CD4-positive, alpha-beta T cell (primary cell): ENCODE results near the gene MRM3. TPM values are rescaled to one million over a fixed set of nuclear protein-coding genes. Genes with fewer than 3 reads are reported as not detected.

ENCODE experiments used
- ATAC-seq: fragments of 200-7000 bp; cut with Tn5 transposase; one replicate; pipeline ENCODE4 v1.10.0; 2022; ENCODE audit warnings: mild to moderate bottlenecking; ENCODE audit not compliant: poor library complexity
- CTCF ChIA-PET: fragments of 350-600 bp; sonication (Branson Sonifier 250); formaldehyde crosslinking; loops from one replicate; lab custom pipeline; 2021; ENCODE audit warnings: antibody characterized with exemption, inconsistent platforms; lab: Charles Lee
- POLR2A ChIA-PET: fragments of 350-600 bp; sonication (Branson Sonifier 250); formaldehyde crosslinking; loops from one replicate; lab custom pipeline; 2021; ENCODE audit warnings: antibody characterized with exemption, inconsistent platforms; lab: Charles Lee
- DNase-seq, 14 experiments: peaks; one replicate each; pipeline ENCODE4 v3.0.0-alpha.2; 2013 to 2020; ENCODE audit warnings: mixed read lengths in 2 of 14
- H3K27ac ChIP-seq, 2 donors: one replicate each; pipeline versions ENCODE4 v1.5.1 to v1.7.0; 2013; ENCODE audit warnings: low read length in 2 of 2, low read depth in 1 of 2, mild to moderate bottlenecking in 1 of 2
- H3K27me3 ChIP-seq, 2 experiments: 1 replicate in 1 of 2; 2 replicates in 1 of 2; pipeline versions ENCODE4 v1.6.1 to v1.7.0; 2013; ENCODE audit warnings: low read length in 2 of 2, control low read depth in 1 of 2, mild to moderate bottlenecking in 1 of 2, moderate library complexity in 1 of 2; ENCODE audit not compliant: insufficient read depth in 2 of 2, control insufficient read depth in 1 of 2
- H3K36me3 ChIP-seq: one replicate; pipeline ENCODE4 v1.6.1; 2013; ENCODE audit warnings: low read length, control low read depth; ENCODE audit not compliant: insufficient read depth
- H3K4me1 ChIP-seq: one replicate; pipeline ENCODE4 v1.6.1; 2013; ENCODE audit warnings: low read length, control low read depth; ENCODE audit not compliant: insufficient read depth
- H3K4me3 ChIP-seq: one replicate; pipeline ENCODE4 v1.5.1; 2013; ENCODE audit warnings: mild to moderate bottlenecking, low read length, moderate library complexity
- H3K9me3 ChIP-seq, 2 experiments: 1 replicate in 1 of 2; 2 replicates in 1 of 2; pipeline versions ENCODE4 v1.6.1 to v1.7.0; 2013; ENCODE audit warnings: low read length in 2 of 2, mild to moderate bottlenecking in 2 of 2, control low read depth in 1 of 2, moderate library complexity in 1 of 2; ENCODE audit not compliant: control insufficient read depth in 1 of 2, insufficient read depth in 1 of 2
- H3K27ac Mint-ChIP-seq: one replicate; pipeline ENCODE4 v1.8.0; 2020; ENCODE audit warnings: mixed read lengths
- H3K27me3 Mint-ChIP-seq: one replicate; pipeline ENCODE4 v1.8.0; 2021; ENCODE audit warnings: mixed read lengths
- H3K36me3 Mint-ChIP-seq: one replicate; pipeline ENCODE4 v1.8.0; 2021; ENCODE audit warnings: low read depth, mixed read lengths
- H3K4me1 Mint-ChIP-seq: one replicate; pipeline ENCODE4 v1.8.0; 2021; ENCODE audit warnings: low read depth, mixed read lengths
- H3K4me3 Mint-ChIP-seq: one replicate; pipeline ENCODE4 v1.8.0; 2020; ENCODE audit warnings: mild to moderate bottlenecking, mixed read lengths
- H3K9me3 Mint-ChIP-seq: one replicate; pipeline ENCODE4 v1.8.0; 2020; ENCODE audit warnings: mixed read lengths
- intact Hi-C, 2 experiments: fragments of 100-400 bp; cut with DNase I in 1 of 2; cut with micrococcal nuclease in 1 of 2; formaldehyde crosslinking; loops; one replicate each; pipeline versions ENCODE4 v1.15.1 to v1.9.0; 2023 to 2025; cut with DNase I, micrococcal nuclease
- total RNA-seq, 174 experiments: library from RNA in 2 of 174; stranded (reverse) in 2 of 174; gene quantifications; one replicate each; pipeline ENCODE4 v1.2.3 and lab custom pipeline; 2021 to 2026
- TF ChIP-seq, protein P1 (sequence below): fragments of 200-600 bp; IDR thresholded peaks from one replicate; pipeline ENCODE4 v1.8.0; 2022; ENCODE audit warnings: antibody characterized with exemption, mild to moderate bottlenecking

Gene MRM3
- total RNA-seq, 2 experiments from 2014 or later, result 40.8 to 44.1 TPM

- TF ChIP-seq, protein P1, sequence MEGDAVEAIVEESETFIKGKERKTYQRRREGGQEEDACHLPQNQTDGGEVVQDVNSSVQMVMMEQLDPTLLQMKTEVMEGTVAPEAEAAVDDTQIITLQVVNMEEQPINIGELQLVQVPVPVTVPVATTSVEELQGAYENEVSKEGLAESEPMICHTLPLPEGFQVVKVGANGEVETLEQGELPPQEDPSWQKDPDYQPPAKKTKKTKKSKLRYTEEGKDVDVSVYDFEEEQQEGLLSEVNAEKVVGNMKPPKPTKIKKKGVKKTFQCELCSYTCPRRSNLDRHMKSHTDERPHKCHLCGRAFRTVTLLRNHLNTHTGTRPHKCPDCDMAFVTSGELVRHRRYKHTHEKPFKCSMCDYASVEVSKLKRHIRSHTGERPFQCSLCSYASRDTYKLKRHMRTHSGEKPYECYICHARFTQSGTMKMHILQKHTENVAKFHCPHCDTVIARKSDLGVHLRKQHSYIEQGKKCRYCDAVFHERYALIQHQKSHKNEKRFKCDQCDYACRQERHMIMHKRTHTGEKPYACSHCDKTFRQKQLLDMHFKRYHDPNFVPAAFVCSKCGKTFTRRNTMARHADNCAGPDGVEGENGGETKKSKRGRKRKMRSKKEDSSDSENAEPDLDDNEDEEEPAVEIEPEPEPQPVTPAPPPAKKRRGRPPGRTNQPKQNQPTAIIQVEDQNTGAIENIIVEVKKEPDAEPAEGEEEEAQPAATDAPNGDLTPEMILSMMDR, result no peak
- ATAC-seq (no peak), DNase-seq (no peak)
- peaks cover 8% of the 10 kb centered on the region for H3K4me1 ChIP-seq
- peaks cover 21% of the 10 kb centered on the region for H3K36me3 ChIP-seq
- POLR2A ChIA-PET, result interaction anchor here (1.1 to 1.5 kb wide), 2 partner anchors 186 to 201 kb away, joined by 5 read pairs; no protein-coding TSS in a partner anchor
- Mint-ChIP-seq H3K4me1 (peaks cover 6% of the 10 kb centered on the region), H3K27me3 (no peaks in the 10 kb centered on the region), H3K27ac (no peak overlapping the region), H3K4me3 (no peak overlapping the region), H3K9me3 (no peaks in the 10 kb centered on the region), H3K36me3 (peaks cover 34% of the 10 kb centered on the region)
- no peak overlapping the region for H3K4me3 ChIP-seq
- CTCF ChIA-PET, result interaction anchor here (1.0 to 3.2 kb wide), 5 partner anchors 13 to 205 kb away, joined by 3 to 19 read pairs (median 9); partner anchors contain the start of genes GLOD4, MRM3 and TIMM22
- H3K27me3 ChIP-seq, result no peaks in the 10 kb centered on the region
- no peaks in the 10 kb centered on the region for H3K9me3 ChIP-seq
- intact Hi-C loops, result loop anchor here (1.0 to 2.0 kb wide), 2 partner anchors 186 to 262 kb away; no protein-coding TSS in a partner anchor
- no peak overlapping the region for H3K27ac ChIP-seq
These were observed 13.1 kb downstream of the MRM3 start for GRCh38 chr17:795276-795675.

- peaks cover 19% of the 10 kb centered on the region for H3K36me3 ChIP-seq
- CTCF ChIA-PET, result interaction anchor here (2.2 to 3.2 kb wide), 3 partner anchors 13 to 201 kb away, joined by 9 to 19 read pairs (median 16); partner anchors contain the start of genes GLOD4, MRM3 and TIMM22
- H3K9me3 ChIP-seq, result no peaks in the 10 kb centered on the region
- Mint-ChIP-seq H3K9me3 (no peaks in the 10 kb centered on the region), H3K27me3 (no peaks in the 10 kb centered on the region), H3K4me1 (peaks cover 6% of the 10 kb centered on the region), H3K27ac (no peak overlapping the region), H3K4me3 (no peak overlapping the region), H3K36me3 (peaks cover 33% of the 10 kb centered on the region)
- H3K4me1 ChIP-seq, result peaks cover 8% of the 10 kb centered on the region
- intact Hi-C loops, result loop anchor here (1.0 to 2.0 kb wide), 2 partner anchors 186 to 261 kb away; no protein-coding TSS in a partner anchor
- H3K27ac ChIP-seq, result no peak overlapping the region
- POLR2A ChIA-PET, result interaction anchor here (1.1 kb wide), 1 partner anchor 201 kb away, joined by 5 read pairs; no protein-coding TSS in a partner anchor
- TF ChIP-seq, protein P1, result no peak
- DNase-seq (no peak), ATAC-seq (no peak)
- no peak overlapping the region for H3K4me3 ChIP-seq
- H3K27me3 ChIP-seq, result no peaks in the 10 kb centered on the region
These were observed 13.6 kb downstream of the MRM3 start for GRCh38 chr17:795721-796120.

- peaks cover 6% of the 10 kb centered on the region for H3K4me1 Mint-ChIP-seq
- ChIA-PET POLR2A (no interaction called here), CTCF (interaction anchor here (1.7 to 2.2 kb wide), 2 partner anchors 14 to 184 kb away, joined by 6 to 9 read pairs; partner anchors contain the start of genes GLOD4 and MRM3)
- H3K27ac ChIP-seq, result no peak overlapping the region
- intact Hi-C loops, result no loop called here
- H3K9me3 Mint-ChIP-seq, result no peaks in the 10 kb centered on the region
- no peak overlapping the region for H3K4me3 Mint-ChIP-seq
- H3K36me3 Mint-ChIP-seq, result peaks cover 25% of the 10 kb centered on the region
- H3K4me1 ChIP-seq, result peaks cover 8% of the 10 kb centered on the region
- no peaks in the 10 kb centered on the region for H3K27me3 ChIP-seq
- H3K4me3 ChIP-seq, result no peak overlapping the region
- no peaks in the 10 kb centered on the region for H3K9me3 ChIP-seq
- H3K27ac Mint-ChIP-seq, result no peak overlapping the region
- ATAC-seq (no peak), DNase-seq (no peak)
- TF ChIP-seq, protein P1, result no peak
- peaks cover 12% of the 10 kb centered on the region for H3K36me3 ChIP-seq
- H3K27me3 Mint-ChIP-seq, result no peaks in the 10 kb centered on the region
These were observed 14.5 kb downstream of the MRM3 start for GRCh38 chr17:796609-797008.
